Hepatocyte (in vitro differentiated cells): ENCODE data around the gene C2orf78.

Source experiments
- EZH2 ChIP-seq: fragments of 200-600 bp; sonication (generic); IDR thresholded peaks from 2 replicates; pipeline ENCODE4 v1.6.1; 2016; ENCODE audit warnings: antibody characterized with exemption, mild to moderate bottlenecking, borderline replicate concordance
- TF ChIP-seq, protein P1 (sequence below): fragments of 200-600 bp; sonication (generic); IDR thresholded peaks from 2 replicates; pipeline ENCODE4 v1.5.1; 2016; ENCODE audit warnings: antibody characterized with exemption, mild to moderate bottlenecking; ENCODE audit not compliant: poor library complexity

DNA sequence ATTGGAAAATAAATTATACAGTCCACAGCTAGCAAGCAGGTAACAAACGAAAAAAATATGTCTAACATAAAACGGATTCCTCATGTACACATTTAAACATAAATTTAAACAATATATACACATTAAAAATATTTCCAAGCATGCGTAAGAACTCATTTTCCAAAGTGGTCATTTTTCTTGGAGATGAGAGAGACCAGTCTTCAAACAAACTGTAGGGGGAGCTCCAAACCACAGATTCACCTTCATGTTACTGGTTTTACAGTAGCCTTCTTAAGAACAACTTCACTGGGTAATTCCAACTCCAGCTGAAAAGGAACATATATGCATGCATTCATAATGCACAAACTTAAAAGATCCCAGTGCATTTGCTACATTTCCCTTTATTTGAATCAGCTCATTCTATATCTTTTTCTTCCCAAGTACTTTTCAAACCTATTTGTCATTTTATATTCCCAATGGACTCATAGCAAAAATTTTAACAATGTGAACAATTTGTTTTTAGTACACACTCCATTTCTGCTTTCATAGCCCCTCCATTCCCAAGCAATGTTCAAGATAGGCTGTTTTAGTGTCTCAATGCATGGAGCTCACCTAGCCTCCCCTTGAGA, 40.0 kb downstream of the C2orf78 start:
- TF ChIP-seq, protein P1, sequence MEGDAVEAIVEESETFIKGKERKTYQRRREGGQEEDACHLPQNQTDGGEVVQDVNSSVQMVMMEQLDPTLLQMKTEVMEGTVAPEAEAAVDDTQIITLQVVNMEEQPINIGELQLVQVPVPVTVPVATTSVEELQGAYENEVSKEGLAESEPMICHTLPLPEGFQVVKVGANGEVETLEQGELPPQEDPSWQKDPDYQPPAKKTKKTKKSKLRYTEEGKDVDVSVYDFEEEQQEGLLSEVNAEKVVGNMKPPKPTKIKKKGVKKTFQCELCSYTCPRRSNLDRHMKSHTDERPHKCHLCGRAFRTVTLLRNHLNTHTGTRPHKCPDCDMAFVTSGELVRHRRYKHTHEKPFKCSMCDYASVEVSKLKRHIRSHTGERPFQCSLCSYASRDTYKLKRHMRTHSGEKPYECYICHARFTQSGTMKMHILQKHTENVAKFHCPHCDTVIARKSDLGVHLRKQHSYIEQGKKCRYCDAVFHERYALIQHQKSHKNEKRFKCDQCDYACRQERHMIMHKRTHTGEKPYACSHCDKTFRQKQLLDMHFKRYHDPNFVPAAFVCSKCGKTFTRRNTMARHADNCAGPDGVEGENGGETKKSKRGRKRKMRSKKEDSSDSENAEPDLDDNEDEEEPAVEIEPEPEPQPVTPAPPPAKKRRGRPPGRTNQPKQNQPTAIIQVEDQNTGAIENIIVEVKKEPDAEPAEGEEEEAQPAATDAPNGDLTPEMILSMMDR, result peak; percentile 86
- no peak for TF ChIP-seq EZH2
